ENCODE results near the gene MPPED1.

The MPPED1 gene

GRCh38 chr22:43393132-43393843 is 18.5 kb upstream of the MPPED1 start:
- DNase-seq: no peak

- no peak for DNase-seq
These were observed 17.9 kb upstream of the MPPED1 start for GRCh38 chr22:43393844-43394474.

- no peak for DNase-seq
These were observed 16.6 kb upstream of the MPPED1 start for GRCh38 chr22:43395086-43395695.

GRCh38 chr22:43396321-43396933 is 15.4 kb upstream of the MPPED1 start:
- no peak for DNase-seq

GRCh38 chr22:43396934-43397457 is 14.8 kb upstream of the MPPED1 start:
- no peak for DNase-seq

- no peak for DNase-seq
These were observed 14.0 kb upstream of the MPPED1 start for GRCh38 chr22:43397766-43398165.

GRCh38 chr22:43398246-43398645 is 13.6 kb upstream of the MPPED1 start:
- no peak for DNase-seq

- no peak for DNase-seq
These were observed 12.9 kb upstream of the MPPED1 start for GRCh38 chr22:43398910-43399309.

GRCh38 chr22:43399338-43399979 is 12.4 kb upstream of the MPPED1 start:
- DNase-seq: no peak

GRCh38 chr22:43399980-43400358 is 11.8 kb upstream of the MPPED1 start:
- DNase-seq: no peak

- no peak for DNase-seq
These were observed 11.4 kb upstream of the MPPED1 start for GRCh38 chr22:43400449-43400848.

GRCh38 chr22:43401233-43401632 is 10.6 kb upstream of the MPPED1 start:
- DNase-seq: no peak

GRCh38 chr22:43401661-43402060 is 10.2 kb upstream of the MPPED1 start:
- DNase-seq: no peak

GRCh38 chr22:43402128-43402527 is 9.7 kb upstream of the MPPED1 start:
- no peak for DNase-seq

- DNase-seq: no peak
These were observed 7.0 kb upstream of the MPPED1 start for GRCh38 chr22:43404673-43405385.

GRCh38 chr22:43406186-43406790 is 5.5 kb upstream of the MPPED1 start:
- no peak for DNase-seq

- DNase-seq: no peak
These were observed 4.2 kb upstream of the MPPED1 start for GRCh38 chr22:43407591-43407990.

GRCh38 chr22:43408009-43408408 is 3.8 kb upstream of the MPPED1 start:
- no peak for DNase-seq

GRCh38 chr22:43409046-43409445 is 2.8 kb upstream of the MPPED1 start:
- DNase-seq: no peak

GRCh38 chr22:43409800-43410199 is 2.0 kb upstream of the MPPED1 start:
- no peak for DNase-seq

- DNase-seq: no peak
These were observed 560 bp upstream of the MPPED1 start for GRCh38 chr22:43411040-43411868.

Data from stimulated activated CD4-positive, alpha-beta T cell treated with anti-CD3 and anti-CD28 coated beads, Interleukin-15, amount 100 ng/mL, for 24 hours (primary cell).